Testis (tissue), 3 donors: Measurements from ENCODE around the gene HNF4A. TPM values are rescaled to one million over a fixed set of nuclear protein-coding genes. Genes with fewer than 3 reads are reported as not detected.

ENCODE experiments used
- DNase-seq: peaks from one replicate; pipeline ENCODE4 v3.0.0-alpha.2; 2019
- H3K27ac ChIP-seq, 2 donors: fragments of 200-600 bp; sonication (generic); one replicate each; pipeline ENCODE4 v1.5.1; 2019
- H3K27me3 ChIP-seq: fragments of 200-600 bp; sonication (generic); one replicate; pipeline ENCODE4 v1.5.1; 2019
- H3K36me3 ChIP-seq: fragments of 200-600 bp; sonication (generic); one replicate; pipeline ENCODE4 v1.5.1; 2017; ENCODE audit warnings: low read depth; ENCODE audit errors: missing control alignments
- H3K4me1 ChIP-seq: fragments of 200-600 bp; sonication (generic); one replicate; pipeline ENCODE4 v1.5.1; 2019
- H3K4me3 ChIP-seq, 2 donors: fragments of 200-600 bp; sonication (generic); one replicate each; pipeline ENCODE4 v1.5.1; 2017 to 2019
- H3K9me3 ChIP-seq: fragments of 200-600 bp; sonication (generic); one replicate; pipeline ENCODE4 v1.5.1; 2017
- CTCF ChIP-seq, 3 experiments: fragments of 450-650 bp in 2 of 3; fragments of 200-600 bp in 1 of 3; sonication (generic) in 1 of 3; IDR thresholded peaks; one replicate each; pipeline ENCODE4 v1.5.1; 2016 to 2019; ENCODE audit warnings: antibody characterized with exemption in 3 of 3, mild to moderate bottlenecking in 2 of 3, moderate library complexity in 1 of 3
- POLR2A ChIP-seq: fragments of 450-650 bp; IDR thresholded peaks from one replicate; pipeline ENCODE4 v1.6.1; 2017; ENCODE audit warnings: antibody characterized with exemption, mild to moderate bottlenecking, moderate library complexity
- WGBS, 2 donors: methylation state at CpG; one replicate each; pipeline ENCODE4 v1.1.5; 2018; 5-methylcytosine and 5-hydroxymethylcytosine counted together
- intact Hi-C: fragments of 100-400 bp; cut with DNase I; formaldehyde crosslinking; loops from one replicate; pipeline ENCODE4 v1.15.1; 2023; ENCODE audit warnings: low total_unique reads
- polyA plus RNA-seq: library from polyadenylated mRNA; stranded (reverse); fragments of 350-450 nt; fragmentation: Illumina TruSeq; extraction: RNeasy Lipid Tissue Mini Kit (QIAGEN cat#74804); gene quantifications from one replicate; pipeline ENCODE4 v1.2.3, GENCODE V29; 2014; ENCODE audit warnings: low read depth, low replicate concordance; ENCODE audit not compliant: insufficient read depth
- total RNA-seq, 2 donors: library from RNA; depleted of rRNA; stranded (reverse); fragments of >200 nt; gene quantifications; one replicate each; pipeline ENCODE4 v1.2.3, GENCODE V29; 2016

Gene HNF4A
- total and polyA plus RNA-seq, 3 donors from 2014 or later = 1.2 to 2.5 (median 1.4) TPM

- Histone ChIP-seq H3K27ac (no peak overlapping the region), H3K9me3 (no peaks in the 10 kb centered on the region), H3K27me3 (no peaks in the 10 kb centered on the region), H3K36me3 (no peaks in the 10 kb centered on the region), H3K4me1 (peaks cover 12% of the 10 kb centered on the region), H3K4me3 (no peak overlapping the region)
- 91 to 98% methylated on average over 4 to 14 of the region's 14 CpGs for WGBS, 2 donors
- intact Hi-C loops = no loop called here
- TF ChIP-seq CTCF (IDR thresholded peaks at IDR 0.05) (no peak), POLR2A (no peak)
- no peak for DNase-seq
Observed at GRCh38 chr20:44413575-44414345, 58.3 kb downstream of the HNF4A start.

GRCh38 chr20:44414346-44414714 lies 58.8 kb downstream of the HNF4A start:
- TF ChIP-seq CTCF (IDR thresholded peaks at IDR 0.05) (no peak), POLR2A (no peak)
- no peaks in the 10 kb centered on the region for H3K36me3 ChIP-seq
- DNase-seq = no peak
- H3K27ac ChIP-seq = no peak overlapping the region
- WGBS, 2 donors = 82 to 89% methylated on average over 13 to 16 of the region's 16 CpGs
- H3K4me1 ChIP-seq = peaks cover 12% of the 10 kb centered on the region
- no peaks in the 10 kb centered on the region for H3K9me3 ChIP-seq
- intact Hi-C loops = no loop called here
- H3K4me3 ChIP-seq = no peak overlapping the region
- H3K27me3 ChIP-seq = no peaks in the 10 kb centered on the region

GRCh38 chr20:44414808-44415207 lies 59.3 kb downstream of the HNF4A start:
- H3K9me3 ChIP-seq = no peaks in the 10 kb centered on the region
- intact Hi-C loops = no loop called here
- peaks cover 12% of the 10 kb centered on the region for H3K4me1 ChIP-seq
- TF ChIP-seq POLR2A = no peak
- TF ChIP-seq CTCF (IDR thresholded peaks at IDR 0.05) = no peak
- no peak overlapping the region for H3K27ac ChIP-seq
- no peak overlapping the region for H3K4me3 ChIP-seq
- DNase-seq = no peak
- H3K36me3 ChIP-seq = no peaks in the 10 kb centered on the region
- H3K27me3 ChIP-seq = no peaks in the 10 kb centered on the region

GRCh38 chr20:44415833-44416715 lies 60.6 kb downstream of the HNF4A start:
- TF ChIP-seq POLR2A = no peak
- TF ChIP-seq CTCF (IDR thresholded peaks at IDR 0.05) = no peak
- DNase-seq = no peak
- intact Hi-C loops = no loop called here
- no peak overlapping the region for H3K4me3 ChIP-seq
- WGBS, 2 donors = 89 to 91% methylated on average over 13 of the region's 13 CpGs
- no peaks in the 10 kb centered on the region for H3K9me3 ChIP-seq
- H3K36me3 ChIP-seq = no peaks in the 10 kb centered on the region
- H3K27ac ChIP-seq = no peak overlapping the region
- no peaks in the 10 kb centered on the region for H3K27me3 ChIP-seq
- peaks cover 9% of the 10 kb centered on the region for H3K4me1 ChIP-seq
